Hematopoietic multipotent progenitor cell treated with erythropoietin and hydrocortisone succinate and interleukin-3 and kit ligand, for 17 days (in vitro differentiated cells): Measurements from ENCODE around the gene GALNT10.

Source experiments
- DNase-seq: peaks from one replicate; pipeline ENCODE4 v3.0.0-alpha.2; 2015; ENCODE audit warnings: low spot score

Gene GALNT10

GRCh38 chr5:154202379-154203260 is 12.1 kb downstream of the GALNT10 start:
- DNase-seq = peak; percentile 55

- DNase-seq = peak; percentile 13
These were observed 13.5 kb downstream of the GALNT10 start for GRCh38 chr5:154203798-154204578.

GRCh38 chr5:154205441-154206117 is 15.0 kb downstream of the GALNT10 start:
- peak; percentile 86 for DNase-seq

- no peak for DNase-seq
These were observed 15.8 kb downstream of the GALNT10 start for GRCh38 chr5:154206311-154206710.

- DNase-seq = no peak
These were observed 16.7 kb downstream of the GALNT10 start for GRCh38 chr5:154207204-154207603.

GRCh38 chr5:154209591-154210081 is 19.1 kb downstream of the GALNT10 start:
- no peak for DNase-seq

- no peak for DNase-seq
These were observed 19.6 kb downstream of the GALNT10 start for GRCh38 chr5:154210163-154210562.

GRCh38 chr5:154211641-154212390 is 21.3 kb downstream of the GALNT10 start:
- DNase-seq = no peak

- DNase-seq = no peak
These were observed 23.1 kb downstream of the GALNT10 start for GRCh38 chr5:154213592-154213991.

- DNase-seq = no peak
These were observed 24.0 kb downstream of the GALNT10 start for GRCh38 chr5:154214371-154215106.

GRCh38 chr5:154215571-154216325 is 25.2 kb downstream of the GALNT10 start:
- DNase-seq = no peak

- no peak for DNase-seq
These were observed 26.9 kb downstream of the GALNT10 start for GRCh38 chr5:154217462-154217861.

- DNase-seq = no peak
These were observed 28.3 kb downstream of the GALNT10 start for GRCh38 chr5:154218786-154219185.

- DNase-seq = no peak
These were observed 30.1 kb downstream of the GALNT10 start for GRCh38 chr5:154220625-154221024.

GRCh38 chr5:154221371-154221896 is 30.9 kb downstream of the GALNT10 start:
- no peak for DNase-seq

- DNase-seq = no peak
These were observed 31.9 kb downstream of the GALNT10 start for GRCh38 chr5:154222414-154222813.

GRCh38 chr5:154223320-154223719 is 32.8 kb downstream of the GALNT10 start:
- DNase-seq = peak; percentile 38

GRCh38 chr5:154227090-154227489 is 36.6 kb downstream of the GALNT10 start:
- DNase-seq = no peak

GRCh38 chr5:154228696-154229095 is 38.2 kb downstream of the GALNT10 start:
- no peak for DNase-seq

- DNase-seq = no peak
These were observed 40.0 kb downstream of the GALNT10 start for GRCh38 chr5:154230526-154230925.
